K562 (cell line): ENCODE measurements around the gene TOMM70. TPM values are rescaled to one million over a fixed set of nuclear protein-coding genes. Genes with fewer than 3 reads are reported as not detected.

Experiments used
- ATAC-seq: fragments of 200-7000 bp; cut with Tn5 transposase; 3 replicates; pipeline ENCODE4 v1.9.1; 2020; ENCODE audit warnings: moderate library complexity
- BruUV-seq: library from RNA; stranded (reverse); fragments of 400-500 nt; replicated peaks from 2 replicates; lab custom pipeline; 2021; lab: Mats Ljungman, UMichigan
- CTCF ChIA-PET: fragments of 300-600 bp; formaldehyde crosslinking; extraction: SDS; loops from one replicate; lab custom pipeline; 2021; ENCODE audit warnings: low intra/inter-chr PET ratio; lab: Yijun Ruan, JAX
- POLR2A ChIA-PET: fragments of 300-600, 350-650 bp; sonication (Branson Sonifier 250); formaldehyde crosslinking; extraction: SDS; loops from one replicate; lab custom pipeline; 2021; ENCODE audit warnings: antibody characterized with exemption, inconsistent platforms; lab: Yijun Ruan, JAX
- DNase-seq, 4 experiments: peaks; one replicate each; pipeline versions ENCODE4 v3.0.0 to v3.0.0-alpha.2; 2011 to 2018; ENCODE audit warnings: low spot score in 3 of 4, mixed read lengths in 3 of 4; ENCODE audit errors: extremely low read depth in 1 of 4
- FAIRE-seq: peaks from 2 replicates; lab custom pipeline; 2011; peaks lifted over from hg19 to GRCh38; lab: Jason Lieb, UNC
- H2AFZ ChIP-seq: 2 replicates; pipeline ENCODE4 v1.6.0; 2011; ENCODE audit warnings: low read depth, low read length, control low read depth, inconsistent platforms
- H3K27ac ChIP-seq: fragments of 200-600 bp; 3 replicates; pipeline ENCODE4 v1.8.0; 2011; ENCODE audit warnings: low read depth, mild to moderate bottlenecking, control low read depth, inconsistent platforms, low read length, moderate library complexity, mixed read lengths; ENCODE audit errors: extremely low read depth
- H3K27me3 ChIP-seq, 2 experiments: fragments of 300-600 bp in 1 of 2; 2 replicates in 1 of 2; 3 replicates in 1 of 2; pipeline versions ENCODE4 v1.6.0 to v1.8.0; 2011; ENCODE audit warnings: inconsistent platforms in 2 of 2, low read length in 2 of 2, mild to moderate bottlenecking in 1 of 2, mixed read lengths in 1 of 2, moderate library complexity in 1 of 2; ENCODE audit not compliant: control insufficient read depth in 2 of 2, insufficient read depth in 2 of 2
- H3K36me3 ChIP-seq: fragments of 300-600 bp; 3 replicates; pipeline ENCODE4 v1.8.0; 2011; ENCODE audit warnings: mild to moderate bottlenecking, low read length, inconsistent platforms; ENCODE audit not compliant: control insufficient read depth, insufficient read depth
- H3K4me1 ChIP-seq, 2 experiments: fragments of 200-600 bp in 1 of 2; replicated peaks in 1 of 2; 2 replicates in 1 of 2; 3 replicates in 1 of 2; pipeline versions ENCODE4 v1.5.1 to v1.8.0; 2011; ENCODE audit warnings: inconsistent platforms in 2 of 2, low read length in 2 of 2, mild to moderate bottlenecking in 1 of 2, mixed read lengths in 1 of 2, moderate library complexity in 1 of 2; ENCODE audit not compliant: control insufficient read depth in 2 of 2, insufficient read depth in 2 of 2
- H3K4me2 ChIP-seq: 2 replicates; pipeline ENCODE4 v1.6.1; 2011; ENCODE audit warnings: low read length, control low read depth, inconsistent platforms, mixed read lengths; ENCODE audit not compliant: insufficient read depth
- H3K4me3 ChIP-seq: fragments of 200-600 bp; sonication (generic), shearing (Covaris generic); 2 replicates; pipeline ENCODE4 v1.5.1; 2016; ENCODE audit warnings: control low read depth, inconsistent platforms
- H3K79me2 ChIP-seq: fragments of 200-600 bp; 3 replicates; pipeline ENCODE4 v1.8.0; 2011; ENCODE audit warnings: low read length, inconsistent platforms; ENCODE audit not compliant: control insufficient read depth, insufficient read depth
- H3K9ac ChIP-seq, 2 experiments: 2 replicates each; pipeline versions ENCODE4 v1.6.0 to v1.6.1; 2011; ENCODE audit warnings: low read depth in 2 of 2, low read length in 2 of 2, control low read depth in 1 of 2, inconsistent platforms in 1 of 2, mild to moderate bottlenecking in 1 of 2, mixed read lengths in 1 of 2; ENCODE audit not compliant: insufficient read depth in 1 of 2
- H3K9me1 ChIP-seq: one replicate; pipeline ENCODE4 v1.6.0; 2011; ENCODE audit warnings: inconsistent platforms, mild to moderate bottlenecking, low read length, moderate library complexity; ENCODE audit not compliant: control insufficient read depth, insufficient read depth
- H3K9me3 ChIP-seq: replicated peaks from 2 replicates; pipeline ENCODE4 v1.5.1; 2011; ENCODE audit warnings: low read depth, low read length, inconsistent platforms; ENCODE audit not compliant: control insufficient read depth, insufficient read depth
- H4K20me1 ChIP-seq: replicated peaks from 2 replicates; pipeline ENCODE4 v1.6.1; 2011; ENCODE audit warnings: low read length, inconsistent platforms, mixed read lengths; ENCODE audit not compliant: control insufficient read depth, insufficient read depth
- ARID1B ChIP-seq: fragments of 450-650 bp; IDR thresholded peaks from 2 replicates; pipeline ENCODE4 v1.6.1; 2016; ENCODE audit warnings: antibody characterized with exemption, mild to moderate bottlenecking, inconsistent platforms
- ETV1 ChIP-seq: fragments of 450-650 bp; conservative IDR thresholded peaks from 2 replicates; pipeline ENCODE4 v1.6.1; 2016; ENCODE audit warnings: missing genetic modification characterization, control low read depth, low read depth, missing compliant biosample characterization
- NFIC ChIP-seq: fragments of 450-650 bp; IDR thresholded peaks from 2 replicates; pipeline ENCODE4 v1.6.1; 2017; ENCODE audit warnings: mild to moderate bottlenecking, inconsistent platforms
- NFIX ChIP-seq: fragments of 250-450 bp; sonication (Bioruptor Pico); IDR thresholded peaks from 2 replicates; pipeline ENCODE4 v1.4.0; 2020; ENCODE audit warnings: low read depth, mild to moderate bottlenecking, moderate library complexity
- POLR2AphosphoS2 ChIP-seq: IDR thresholded peaks from 2 replicates; pipeline ENCODE4 v1.6.1; 2012; ENCODE audit warnings: low read length, improper control_type of control experiment
- PTBP1 ChIP-seq: fragments of 200-400 bp; formaldehyde crosslinking; IDR thresholded peaks from 2 replicates; pipeline ENCODE4 v1.6.1; 2017; ENCODE audit warnings: low read depth, low read length
- RAD51 ChIP-seq: fragments of 450-650 bp; IDR thresholded peaks from 2 replicates; pipeline ENCODE4 v1.7.1; 2016; ENCODE audit warnings: low read depth, mild to moderate bottlenecking, borderline replicate concordance
- RBM22 ChIP-seq: fragments of 200-400 bp; formaldehyde crosslinking; IDR thresholded peaks from 2 replicates; pipeline ENCODE4 v1.6.1; 2018; ENCODE audit warnings: low read length, low read depth; ENCODE audit not compliant: poor library complexity, severe bottlenecking
- TARDBP ChIP-seq: fragments of 450-650 bp; IDR thresholded peaks from 2 replicates; pipeline ENCODE4 v1.6.1; 2016
- ZNF239 ChIP-seq: fragments of 250-450 bp; sonication (Bioruptor Pico); IDR thresholded peaks from 2 replicates; pipeline ENCODE4 v1.4.0; 2020; ENCODE audit warnings: mild to moderate bottlenecking
- ZNF324 ChIP-seq: fragments of 250-450 bp; sonication (Bioruptor Pico); IDR thresholded peaks from 2 replicates; pipeline ENCODE4 v1.4.0; 2020; ENCODE audit warnings: mild to moderate bottlenecking
- ZNF444 ChIP-seq: fragments of 250-450 bp; sonication (Bioruptor Pico); IDR thresholded peaks from 2 replicates; pipeline ENCODE4 v1.4.0; 2020; ENCODE audit warnings: mild to moderate bottlenecking, moderate library complexity
- ZNF740 ChIP-seq, 3 experiments: fragments of 200-800 bp in 1 of 3; sonication (Bioruptor generic) in 1 of 3; sonication (generic) in 1 of 3; formaldehyde crosslinking in 1 of 3; IDR thresholded peaks; 2 replicates each; pipeline versions ENCODE4 v1.6.1 to v1.8.0; 2016 to 2022; ENCODE audit warnings: mild to moderate bottlenecking in 2 of 3, missing compliant biosample characterization in 2 of 3, missing genetic modification characterization in 2 of 3, missing genetic modification reagents in 1 of 3
- WGBS: fragments of 100-300 bp; shearing (Covaris generic); methylation state at CpG from one replicate; pipeline ENCODE4 v1.1.6; 2016; ENCODE audit warnings: low coverage, mixed read lengths; ENCODE audit not compliant: insufficient coverage; ENCODE audit errors: missing lambda C conversion rate; 5-methylcytosine and 5-hydroxymethylcytosine counted together
- in situ Hi-C: fragments of 300-500 bp; cut with MboI; formaldehyde crosslinking; loops from 4 replicates; pipeline ENCODE4 v1.15.0; 2018; ENCODE audit warnings: inconsistent platforms, mixed read lengths
- intact Hi-C: fragments of 100-400 bp; cut with micrococcal nuclease; formaldehyde crosslinking; loops from 2 replicates; pipeline ENCODE4 v1.14.2; 2022
- polyA plus RNA-seq, 8 experiments: library from polyadenylated mRNA; depleted of rRNA in 4 of 8; stranded (reverse) in 5 of 8; unstranded in 3 of 8; fragments of >200 nt; fragmentation: Nextera tagmentation in 2 of 8; fragmentation: Illumina TruSeq in 1 of 8; extraction: Ambion mirVana in 2 of 8; extraction: Trizol in 1 of 8; gene quantifications; 2 replicates each; pipeline versions ENCODE4 v1.2.1 to v1.2.3, GENCODE V29; 2011 to 2014; ENCODE audit warnings: inconsistent platforms in 1 of 8, missing spikeins in 1 of 8
- total RNA-seq, 7 experiments: library from RNA; depleted of rRNA in 6 of 7; stranded (reverse); fragments of >200 nt in 6 of 7; fragmentation: Illumina TruSeq in 2 of 7; extraction: Trizol in 2 of 7; gene quantifications; 2 replicates each; pipeline versions ENCODE4 v1.2.1 to v1.2.3, GENCODE V29; 2011 to 2021; ENCODE audit warnings: low replicate concordance in 1 of 7
- TF ChIP-seq, protein P1 (sequence below), 2 experiments: fragments of 150-350 bp in 1 of 2; IDR thresholded peaks; 2 replicates each; pipeline ENCODE4 v1.6.1; 2012 to 2016; ENCODE audit warnings: low read depth in 2 of 2, low read length in 2 of 2, mild to moderate bottlenecking in 1 of 2, moderate library complexity in 1 of 2
- TF ChIP-seq, protein P2 (sequence below): fragments of 250-450 bp; sonication (Bioruptor Pico); IDR thresholded peaks from 2 replicates; pipeline ENCODE4 v1.4.0; 2020; ENCODE audit warnings: mild to moderate bottlenecking, moderate library complexity, borderline replicate concordance

The TOMM70 gene
- total and polyA plus RNA-seq, 9 of the 15 experiments (the other 6 are each of a cell fraction or from before 2014, with no cell fraction given): 17.5 to 75.6 (median 54.9) TPM

GRCh38 chr3:100368441-100368840 is 32.4 kb downstream of the TOMM70 start (continued):
- TF ChIP-seq, protein P1, sequence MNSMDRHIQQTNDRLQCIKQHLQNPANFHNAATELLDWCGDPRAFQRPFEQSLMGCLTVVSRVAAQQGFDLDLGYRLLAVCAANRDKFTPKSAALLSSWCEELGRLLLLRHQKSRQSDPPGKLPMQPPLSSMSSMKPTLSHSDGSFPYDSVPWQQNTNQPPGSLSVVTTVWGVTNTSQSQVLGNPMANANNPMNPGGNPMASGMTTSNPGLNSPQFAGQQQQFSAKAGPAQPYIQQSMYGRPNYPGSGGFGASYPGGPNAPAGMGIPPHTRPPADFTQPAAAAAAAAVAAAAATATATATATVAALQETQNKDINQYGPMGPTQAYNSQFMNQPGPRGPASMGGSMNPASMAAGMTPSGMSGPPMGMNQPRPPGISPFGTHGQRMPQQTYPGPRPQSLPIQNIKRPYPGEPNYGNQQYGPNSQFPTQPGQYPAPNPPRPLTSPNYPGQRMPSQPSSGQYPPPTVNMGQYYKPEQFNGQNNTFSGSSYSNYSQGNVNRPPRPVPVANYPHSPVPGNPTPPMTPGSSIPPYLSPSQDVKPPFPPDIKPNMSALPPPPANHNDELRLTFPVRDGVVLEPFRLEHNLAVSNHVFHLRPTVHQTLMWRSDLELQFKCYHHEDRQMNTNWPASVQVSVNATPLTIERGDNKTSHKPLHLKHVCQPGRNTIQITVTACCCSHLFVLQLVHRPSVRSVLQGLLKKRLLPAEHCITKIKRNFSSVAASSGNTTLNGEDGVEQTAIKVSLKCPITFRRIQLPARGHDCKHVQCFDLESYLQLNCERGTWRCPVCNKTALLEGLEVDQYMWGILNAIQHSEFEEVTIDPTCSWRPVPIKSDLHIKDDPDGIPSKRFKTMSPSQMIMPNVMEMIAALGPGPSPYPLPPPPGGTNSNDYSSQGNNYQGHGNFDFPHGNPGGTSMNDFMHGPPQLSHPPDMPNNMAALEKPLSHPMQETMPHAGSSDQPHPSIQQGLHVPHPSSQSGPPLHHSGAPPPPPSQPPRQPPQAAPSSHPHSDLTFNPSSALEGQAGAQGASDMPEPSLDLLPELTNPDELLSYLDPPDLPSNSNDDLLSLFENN (IDR thresholded peaks at IDR 0.05; ENCODE audit: low read depth in 2 of 2, low read length in 2 of 2): no peak
- TF ChIP-seq ETV1 (tag) (no peak), ZNF239 (CRISPR knock-in tag) (no peak), POLR2AphosphoS2 (no peak)

GRCh38 chr3:100366424-100366823 is 34.5 kb downstream of the TOMM70 start:
- in situ Hi-C loops: no loop called here
- ATAC-seq: no peak
- TF ChIP-seq NFIC (peak; percentile 78), ZNF444 (CRISPR knock-in tag) (no peak), PTBP1 (no peak), TARDBP (no peak), RBM22 (no peak), RAD51 (no peak), NFIX (CRISPR knock-in tag) (peak; percentile 54; the same call in 1 of the 2 replicates), ARID1B (no peak), ZNF740 (CRISPR knock-in tag; IDR thresholded peaks at IDR 0.05) (no peak), ZNF740 (tag; IDR thresholded peaks at IDR 0.05) (no peak), ZNF324 (no peak)
- TF ChIP-seq, protein P2, sequence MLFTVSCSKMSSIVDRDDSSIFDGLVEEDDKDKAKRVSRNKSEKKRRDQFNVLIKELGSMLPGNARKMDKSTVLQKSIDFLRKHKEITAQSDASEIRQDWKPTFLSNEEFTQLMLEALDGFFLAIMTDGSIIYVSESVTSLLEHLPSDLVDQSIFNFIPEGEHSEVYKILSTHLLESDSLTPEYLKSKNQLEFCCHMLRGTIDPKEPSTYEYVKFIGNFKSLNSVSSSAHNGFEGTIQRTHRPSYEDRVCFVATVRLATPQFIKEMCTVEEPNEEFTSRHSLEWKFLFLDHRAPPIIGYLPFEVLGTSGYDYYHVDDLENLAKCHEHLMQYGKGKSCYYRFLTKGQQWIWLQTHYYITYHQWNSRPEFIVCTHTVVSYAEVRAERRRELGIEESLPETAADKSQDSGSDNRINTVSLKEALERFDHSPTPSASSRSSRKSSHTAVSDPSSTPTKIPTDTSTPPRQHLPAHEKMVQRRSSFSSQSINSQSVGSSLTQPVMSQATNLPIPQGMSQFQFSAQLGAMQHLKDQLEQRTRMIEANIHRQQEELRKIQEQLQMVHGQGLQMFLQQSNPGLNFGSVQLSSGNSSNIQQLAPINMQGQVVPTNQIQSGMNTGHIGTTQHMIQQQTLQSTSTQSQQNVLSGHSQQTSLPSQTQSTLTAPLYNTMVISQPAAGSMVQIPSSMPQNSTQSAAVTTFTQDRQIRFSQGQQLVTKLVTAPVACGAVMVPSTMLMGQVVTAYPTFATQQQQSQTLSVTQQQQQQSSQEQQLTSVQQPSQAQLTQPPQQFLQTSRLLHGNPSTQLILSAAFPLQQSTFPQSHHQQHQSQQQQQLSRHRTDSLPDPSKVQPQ (CRISPR knock-in tag): no peak

More at GRCh38 chr3:100366424-100366823, 34.5 kb downstream of the TOMM70 start:
- CTCF ChIA-PET: no interaction called here
- Histone ChIP-seq H3K4me1 (no peaks in the 10 kb centered on the region), H3K4me2 (no peak overlapping the region), H2AFZ (no peak overlapping the region), H3K36me3 (peaks cover 80% of the 10 kb centered on the region), H3K9me3 (no peaks in the 10 kb centered on the region), H3K4me3 (no peak overlapping the region), H3K9ac (no peak overlapping the region), H3K79me2 (no peaks in the 10 kb centered on the region), H3K9me1 (peaks cover 3% of the 10 kb centered on the region), H3K27ac (no peak overlapping the region), H3K27me3 (no peaks in the 10 kb centered on the region), H4K20me1 (no peaks in the 10 kb centered on the region)
- DNase-seq (no peak), FAIRE-seq (no peak)
- intact Hi-C loops: no loop called here
- no TSS peak for BruUV-seq
- WGBS: 86% methylated on average over 2 of the region's 2 CpGs
- POLR2A ChIA-PET: interaction anchor here (1.3 kb wide), 1 partner anchor 14 kb away, joined by 3 read pairs; no protein-coding TSS in a partner anchor
